ENCODE data around the gene RANBP17.

- TF ChIP-seq EZH2 (IDR thresholded peaks at IDR 0.05; ENCODE audit: borderline replicate concordance, low read length), result no peak
- no peak for TF ChIP-seq CTCF (conservative IDR thresholded peaks at IDR 0.05 in 1 of 2, IDR thresholded peaks at IDR 0.05 in 1 of 2; ENCODE audit: extremely low read depth in 1 of 2, insufficient read depth in 1 of 2, low read depth in 1 of 2, low read length in 2 of 2)
These were observed 232.5 kb downstream of the RANBP17 start for GRCh38 chr5:171094356-171094755.

Measured in mammary epithelial cell (primary cell).